ENCODE data around the gene MRPL19. TPM values are rescaled to one million over a fixed set of nuclear protein-coding genes. Genes with fewer than 3 reads are reported as not detected.
"Not testable (repeated sequence)": the region's sequence is repeated elsewhere in the genome, so short reads cannot be mapped to it uniquely, and the experiment has no call there.

The MRPL19 gene
- total and polyA plus RNA-seq, 12 donors, result 16.5 to 107 (median 69.2) TPM

- no peaks in the 10 kb centered on the region for H3K9me3 ChIP-seq (replicated peaks in 1 of 3)
- no peaks in the 10 kb centered on the region for H3K4me1 ChIP-seq (replicated peaks in 1 of 2)
- WGBS, 4 donors, result 88 to 95% (median 90%) methylated on average over 3 of the region's 3 CpGs
- no peak overlapping the region for H3K4me3 ChIP-seq
- intact Hi-C loops (cut with DNase I), result no loop called here
- H3K27ac ChIP-seq, result no peak overlapping the region
- peaks cover 0 to 5% of the 10 kb centered on the region in 2 donors for H3K36me3 ChIP-seq (replicated peaks in 1 of 2)
- no peak for DNase-seq
- no peak for TF ChIP-seq CTCF (IDR thresholded peaks at IDR 0.05)
- TF ChIP-seq POLR2A (IDR thresholded peaks at IDR 0.05), result no peak
- H3K27me3 ChIP-seq, result no peaks in the 10 kb centered on the region
Observed at GRCh38 chr2:75676464-75676863, 29.9 kb downstream of the MRPL19 start.

GRCh38 chr2:75679556-75679955, 33.0 kb downstream of the MRPL19 start:
- WGBS, 4 donors, result 81 to 91% (median 89%) methylated on average over 1 of the region's 1 CpG
- Histone ChIP-seq H3K4me1 (replicated peaks in 1 of 2) (no peaks in the 10 kb centered on the region), H3K27me3 (no peaks in the 10 kb centered on the region), H3K27ac (no peak overlapping the region), H3K9me3 (replicated peaks in 1 of 3) (no peaks in the 10 kb centered on the region), H3K4me3 (no peak overlapping the region), H3K36me3 (replicated peaks in 1 of 2) (no peaks in the 10 kb centered on the region)
- TF ChIP-seq CTCF (IDR thresholded peaks at IDR 0.05) (no peak), POLR2A (IDR thresholded peaks at IDR 0.05) (no peak)
- DNase-seq, result no peak
- intact Hi-C loops (cut with DNase I), result no loop called here

- Histone ChIP-seq H3K4me1 (replicated peaks in 1 of 2) (no peaks in the 10 kb centered on the region), H3K27me3 (no peaks in the 10 kb centered on the region), H3K27ac (no peak overlapping the region), H3K9me3 (replicated peaks in 1 of 3) (no peaks in the 10 kb centered on the region), H3K4me3 (no peak overlapping the region), H3K36me3 (replicated peaks in 1 of 2) (peaks cover 0 to 3% of the 10 kb centered on the region in 2 donors)
- TF ChIP-seq CTCF (IDR thresholded peaks at IDR 0.05) (no peak), POLR2A (IDR thresholded peaks at IDR 0.05) (no peak)
- intact Hi-C loops (cut with DNase I), result loop anchor here in 1 of 2 donors (10.0 kb wide), 1 partner anchor 46 kb away; no protein-coding TSS in a partner anchor
- 91 to 98% (median 93%) methylated on average over 1 of the region's 1 CpG for WGBS, 4 donors
- DNase-seq, result no peak
Observed at GRCh38 chr2:75680402-75680801, 33.8 kb downstream of the MRPL19 start.

GRCh38 chr2:75683430-75683829, 36.8 kb downstream of the MRPL19 start:
- H3K4me3 ChIP-seq; H3K27ac ChIP-seq; H3K27me3 ChIP-seq; DNase-seq; H3K4me1 ChIP-seq (replicated peaks in 1 of 2); H3K9me3 ChIP-seq (replicated peaks in 1 of 3): not testable (repeated sequence)
- intact Hi-C loops (cut with DNase I), result loop anchor here in 1 of 2 donors (10.0 kb wide), 1 partner anchor 49 kb away; no protein-coding TSS in a partner anchor
- peaks cover 0 to 23% of the 10 kb centered on the region in 2 donors for H3K36me3 ChIP-seq (replicated peaks in 1 of 2)
- 85 to 98% (median 91%) methylated on average over 5 of the region's 5 CpGs for WGBS, 4 donors

GRCh38 chr2:75688196-75688595, 41.6 kb downstream of the MRPL19 start:
- no peak for DNase-seq
- intact Hi-C loops (cut with DNase I), result loop anchor here in 1 of 2 donors (10.0 kb wide), 1 partner anchor 53 kb away; no protein-coding TSS in a partner anchor
- Histone ChIP-seq H3K9me3 (replicated peaks in 1 of 3) (no peaks in the 10 kb centered on the region), H3K27me3 (no peaks in the 10 kb centered on the region), H3K4me3 (no peak overlapping the region), H3K4me1 (replicated peaks in 1 of 2) (no peaks in the 10 kb centered on the region), H3K36me3 (replicated peaks in 1 of 2) (peaks cover 0 to 40% of the 10 kb centered on the region in 2 donors), H3K27ac (no peak overlapping the region)
- 95 to 100% (median 99%) methylated on average over 1 of the region's 1 CpG for WGBS, 4 donors
- no peak for TF ChIP-seq CTCF (IDR thresholded peaks at IDR 0.05)
- no peak for TF ChIP-seq POLR2A (IDR thresholded peaks at IDR 0.05)

All from adrenal gland (tissue), 12 donors.